CD14-positive monocyte (primary cell): ENCODE measurements around the gene ATXN1. TPM values are rescaled to one million over a fixed set of nuclear protein-coding genes. Genes with fewer than 3 reads are reported as not detected.

Experiments used
- DNase-seq, 3 donors: peaks; one replicate each; pipeline ENCODE4 v3.0.0-alpha.2; 2011 to 2022
- H2AFZ ChIP-seq: 2 replicates; pipeline ENCODE4 v1.6.0; 2012; ENCODE audit warnings: mild to moderate bottlenecking, low read depth, low read length, inconsistent platforms; ENCODE audit not compliant: insufficient read depth, poor library complexity, severe bottlenecking
- H3K27ac ChIP-seq, 2 donors: 1 replicate in 1 of 2; 2 replicates in 1 of 2; pipeline ENCODE4 v1.5.1; 2012 to 2013; ENCODE audit warnings: low read length in 2 of 2, control low read depth in 1 of 2, inconsistent platforms in 1 of 2, low read depth in 1 of 2, mild to moderate bottlenecking in 1 of 2
- H3K27me3 ChIP-seq, 2 donors: one replicate each; pipeline versions ENCODE4 v1.6.0 to v1.6.1; 2011 to 2013; ENCODE audit warnings: low read length in 2 of 2; ENCODE audit not compliant: control insufficient read depth in 2 of 2, insufficient read depth in 2 of 2
- H3K36me3 ChIP-seq, 2 donors: replicated peaks in 1 of 2; 1 replicate in 1 of 2; 2 replicates in 1 of 2; pipeline versions ENCODE4 v1.5.1 to v1.6.1; 2012 to 2013; ENCODE audit warnings: low read length in 2 of 2, control low read depth in 1 of 2, inconsistent platforms in 1 of 2, mild to moderate bottlenecking in 1 of 2; ENCODE audit not compliant: insufficient read depth in 2 of 2, control insufficient read depth in 1 of 2
- H3K4me1 ChIP-seq, 2 donors: 1 replicate in 1 of 2; 2 replicates in 1 of 2; pipeline versions ENCODE4 v1.5.1 to v1.6.1; 2012 to 2013; ENCODE audit warnings: low read length in 2 of 2, control low read depth in 1 of 2, inconsistent platforms in 1 of 2, mild to moderate bottlenecking in 1 of 2, moderate library complexity in 1 of 2; ENCODE audit not compliant: insufficient read depth in 2 of 2, control insufficient read depth in 1 of 2
- H3K4me2 ChIP-seq: replicated peaks from 2 replicates; pipeline ENCODE3; 2012; ENCODE audit warnings: low read length, moderate library complexity, mild to moderate bottlenecking; ENCODE audit not compliant: poor library complexity, severe bottlenecking; ENCODE audit errors: extremely low read depth
- H3K4me3 ChIP-seq, 3 experiments: fragments of 200-600 bp in 1 of 3; sonication (generic) in 1 of 3; replicated peaks in 1 of 3; 1 replicate in 2 of 3; 2 replicates in 1 of 3; pipeline ENCODE4 v1.5.1; 2011 to 2013; ENCODE audit warnings: low read length in 3 of 3, mild to moderate bottlenecking in 3 of 3, control low read depth in 2 of 3, low read depth in 2 of 3, inconsistent platforms in 1 of 3, moderate library complexity in 1 of 3
- H3K79me2 ChIP-seq: 2 replicates; pipeline ENCODE4 v1.6.0; 2012; ENCODE audit warnings: mild to moderate bottlenecking, control low read depth, inconsistent platforms, low read length, moderate library complexity; ENCODE audit not compliant: insufficient read depth
- H3K9ac ChIP-seq: 2 replicates; pipeline ENCODE4 v1.6.0; 2017; ENCODE audit warnings: low read length, mild to moderate bottlenecking; ENCODE audit not compliant: insufficient read depth, poor library complexity, severe bottlenecking
- H3K9me3 ChIP-seq, 2 donors: replicated peaks in 1 of 2; 1 replicate in 1 of 2; 2 replicates in 1 of 2; pipeline versions ENCODE4 v1.5.1 to v1.6.1; 2012 to 2013; ENCODE audit warnings: low read length in 2 of 2, control low read depth in 1 of 2; ENCODE audit not compliant: control insufficient read depth in 1 of 2, insufficient read depth in 1 of 2
- H4K20me1 ChIP-seq: 2 replicates; pipeline ENCODE4 v1.6.0; 2012; ENCODE audit warnings: mild to moderate bottlenecking, low read length, control low read depth, moderate library complexity; ENCODE audit not compliant: insufficient read depth
- H3K27ac Mint-ChIP-seq, 7 donors: one replicate each; pipeline ENCODE4 v1.8.0; 2020; ENCODE audit warnings: mild to moderate bottlenecking in 7 of 7, mixed read lengths in 7 of 7, moderate library complexity in 6 of 7, inconsistent platforms in 2 of 7
- H3K27me3 Mint-ChIP-seq, 3 donors: one replicate each; pipeline ENCODE4 v1.8.0; 2021 to 2022; ENCODE audit warnings: low read depth in 3 of 3, mild to moderate bottlenecking in 3 of 3, mixed read lengths in 3 of 3, moderate library complexity in 3 of 3, inconsistent platforms in 1 of 3
- H3K36me3 Mint-ChIP-seq, 2 donors: one replicate each; pipeline ENCODE4 v1.8.0; 2020; ENCODE audit warnings: mixed read lengths in 2 of 2, inconsistent platforms in 1 of 2, mild to moderate bottlenecking in 1 of 2
- H3K4me1 Mint-ChIP-seq: one replicate; pipeline ENCODE4 v1.8.0; 2020; ENCODE audit warnings: mild to moderate bottlenecking, mixed read lengths
- H3K4me3 Mint-ChIP-seq, 2 donors: one replicate each; pipeline ENCODE4 v1.8.0; 2020; ENCODE audit warnings: mild to moderate bottlenecking in 2 of 2, mixed read lengths in 2 of 2, moderate library complexity in 1 of 2
- H3K9me3 Mint-ChIP-seq, 7 donors: one replicate each; pipeline ENCODE4 v1.8.0; 2020 to 2022; ENCODE audit warnings: mixed read lengths in 7 of 7, mild to moderate bottlenecking in 6 of 7, moderate library complexity in 6 of 7, inconsistent platforms in 2 of 7
- CTCF ChIP-seq: fragments of 200-600 bp; IDR thresholded peaks from one replicate; pipeline ENCODE4 v1.8.0; 2022; ENCODE audit warnings: antibody characterized with exemption, mild to moderate bottlenecking
- WGBS: methylation state at CpG from one replicate; pipeline ENCODE4 v1.1.5; 2013; ENCODE audit warnings: missing lambda C conversion rate; ENCODE audit not compliant: insufficient coverage; 5-methylcytosine and 5-hydroxymethylcytosine counted together
- intact Hi-C, 2 donors: fragments of 100-400 bp; cut with micrococcal nuclease; formaldehyde crosslinking; loops; one replicate each; pipeline versions ENCODE4 v1.15.0 to v1.15.1; 2023
- polyA plus RNA-seq, 3 donors: library from polyadenylated mRNA; depleted of rRNA in 1 of 3; unstranded in 2 of 3; stranded (reverse) in 1 of 3; fragments of 300-500 nt in 2 of 3; fragments of >200 nt in 1 of 3; fragmentation: Illumina TruSeq in 2 of 3; gene quantifications; 1 replicate in 2 of 3; 2 replicates in 1 of 3; pipeline ENCODE4 v1.2.3, GENCODE V29; 2012 to 2021

The ATXN1 gene
- polyA plus RNA-seq, 3 donors, result 8.8 to 19.1 (median 10.9) TPM

DNA sequence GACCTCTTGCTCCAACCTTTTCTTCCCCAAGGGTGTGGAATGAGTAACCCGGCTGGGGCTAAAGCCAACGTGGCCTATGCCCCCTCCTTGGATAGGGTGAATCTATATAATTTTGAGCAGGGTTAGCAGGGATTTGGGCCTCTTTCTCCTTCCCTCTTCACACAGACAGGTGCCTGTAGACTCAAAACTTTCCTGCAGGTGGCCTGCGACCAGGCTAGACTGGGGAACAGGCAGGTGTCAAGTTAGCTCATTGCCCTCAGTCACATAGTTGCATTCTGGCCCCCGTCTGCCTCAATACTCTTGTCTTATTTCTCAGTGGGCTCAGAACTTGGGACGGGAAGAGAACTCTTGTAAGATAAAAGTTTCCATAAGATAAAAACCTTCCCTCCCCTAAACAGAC lies 243.0 kb downstream of the ATXN1 start:
- Histone ChIP-seq H3K4me2 (no peak overlapping the region), H3K4me1 (peaks cover 16 to 19% of the 10 kb centered on the region in 2 donors), H3K36me3 (peaks cover 25 to 58% of the 10 kb centered on the region in 2 donors), H4K20me1 (peaks cover 37% of the 10 kb centered on the region), H3K9ac (no peak overlapping the region), H2AFZ (no peak overlapping the region), H3K27me3 (no peaks in the 10 kb centered on the region), H3K4me3 (no peak overlapping the region), H3K9me3 (no peaks in the 10 kb centered on the region), H3K27ac (no peak overlapping the region), H3K79me2 (no peaks in the 10 kb centered on the region)
- peaks cover 0 to 4% (median 2%) of the 10 kb centered on the region in 3 donors for H3K27me3 Mint-ChIP-seq
- H3K9me3 Mint-ChIP-seq, result no peaks in the 10 kb centered on the region
- no peak for TF ChIP-seq CTCF
- H3K36me3 Mint-ChIP-seq, result peaks cover 53 to 55% of the 10 kb centered on the region in 2 donors
- H3K4me3 Mint-ChIP-seq, result no peak overlapping the region
- H3K4me1 Mint-ChIP-seq, result peaks cover 30% of the 10 kb centered on the region
- H3K27ac Mint-ChIP-seq, result peak overlapping the region in 1 of 7 donors; percentile 25
- no CpG with 5 or more reads among the region's 5 CpGs for WGBS
- DNase-seq, result no peak
- intact Hi-C loops, result no loop called here

- H3K4me3 ChIP-seq, result no peak overlapping the region
- no peaks in the 10 kb centered on the region for H3K79me2 ChIP-seq
- no peak overlapping the region for H3K4me2 ChIP-seq
- intact Hi-C loops, result loop anchor here in 1 of 2 donors (5.0 kb wide), 1 partner anchor 253 kb away; no protein-coding TSS in a partner anchor
- no peak overlapping the region for H2AFZ ChIP-seq
- no peaks in the 10 kb centered on the region for H3K9me3 ChIP-seq
- peak overlapping the region in 3 of 7 donors; percentile 33 to 62 (median 47) for H3K27ac Mint-ChIP-seq
- no peaks in the 10 kb centered on the region for H3K9me3 Mint-ChIP-seq
- no peak overlapping the region for H3K27ac ChIP-seq
- peaks cover 0 to 2% (median 2%) of the 10 kb centered on the region in 3 donors for H3K27me3 Mint-ChIP-seq
- H3K27me3 ChIP-seq, result no peaks in the 10 kb centered on the region
- peaks cover 36 to 41% of the 10 kb centered on the region in 2 donors for H3K4me1 ChIP-seq
- peak; percentile 54 for TF ChIP-seq CTCF
- H3K36me3 ChIP-seq, result peaks cover 0 to 18% of the 10 kb centered on the region in 2 donors
- peaks cover 53% of the 10 kb centered on the region for H3K4me1 Mint-ChIP-seq
- no peak overlapping the region for H3K4me3 Mint-ChIP-seq
- WGBS, result 100% methylated on average over 1 of the region's 8 CpGs
- H4K20me1 ChIP-seq, result peaks cover 59% of the 10 kb centered on the region
- no peak for DNase-seq
- no peak overlapping the region for H3K9ac ChIP-seq
- peaks cover 29 to 36% of the 10 kb centered on the region in 2 donors for H3K36me3 Mint-ChIP-seq
Observed at GRCh38 chr6:16514249-16514648, 247.0 kb downstream of the ATXN1 start.
